ENCODE results near the gene PTPN5.

DNA sequence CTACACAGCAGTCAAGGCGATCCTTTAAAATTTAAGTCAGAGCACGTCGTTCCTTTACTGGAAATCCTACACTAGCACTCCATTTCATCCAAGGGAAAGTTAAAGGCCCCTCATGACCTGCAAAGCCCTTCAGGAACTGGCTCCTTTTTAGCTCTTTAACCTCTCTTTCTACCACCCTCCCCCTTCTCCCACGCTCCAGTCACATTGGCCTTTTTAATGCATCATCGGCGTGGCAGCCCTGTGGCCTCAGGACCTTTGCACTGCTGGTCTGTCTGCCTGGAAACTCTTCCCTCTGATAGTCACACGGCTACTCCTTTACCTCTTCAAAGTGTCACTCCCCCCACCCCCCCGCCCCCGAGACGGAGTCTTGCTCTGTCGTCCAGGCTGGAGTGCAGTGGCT, 1.2 kb upstream of the PTPN5 start:
- TF ChIP-seq, protein P1, sequence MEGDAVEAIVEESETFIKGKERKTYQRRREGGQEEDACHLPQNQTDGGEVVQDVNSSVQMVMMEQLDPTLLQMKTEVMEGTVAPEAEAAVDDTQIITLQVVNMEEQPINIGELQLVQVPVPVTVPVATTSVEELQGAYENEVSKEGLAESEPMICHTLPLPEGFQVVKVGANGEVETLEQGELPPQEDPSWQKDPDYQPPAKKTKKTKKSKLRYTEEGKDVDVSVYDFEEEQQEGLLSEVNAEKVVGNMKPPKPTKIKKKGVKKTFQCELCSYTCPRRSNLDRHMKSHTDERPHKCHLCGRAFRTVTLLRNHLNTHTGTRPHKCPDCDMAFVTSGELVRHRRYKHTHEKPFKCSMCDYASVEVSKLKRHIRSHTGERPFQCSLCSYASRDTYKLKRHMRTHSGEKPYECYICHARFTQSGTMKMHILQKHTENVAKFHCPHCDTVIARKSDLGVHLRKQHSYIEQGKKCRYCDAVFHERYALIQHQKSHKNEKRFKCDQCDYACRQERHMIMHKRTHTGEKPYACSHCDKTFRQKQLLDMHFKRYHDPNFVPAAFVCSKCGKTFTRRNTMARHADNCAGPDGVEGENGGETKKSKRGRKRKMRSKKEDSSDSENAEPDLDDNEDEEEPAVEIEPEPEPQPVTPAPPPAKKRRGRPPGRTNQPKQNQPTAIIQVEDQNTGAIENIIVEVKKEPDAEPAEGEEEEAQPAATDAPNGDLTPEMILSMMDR (IDR thresholded peaks at IDR 0.05) = no peak
- TF ChIP-seq POLR2A (IDR thresholded peaks at IDR 0.05) = no peak
- TF ChIP-seq EP300 (IDR thresholded peaks at IDR 0.05) = no peak

Data from ovary (tissue), 3 donors.